HG03139 (cell line): Measurements from ENCODE around the gene WNT11.

ENCODE experiments used
- ATAC-seq: cut with Tn5 transposase; IDR thresholded peaks from one replicate; pipeline ENCODE4 v1.9.1; 2021; ENCODE audit not compliant: unreplicated experiment

The WNT11 gene

GRCh38 chr11:76206327-76207081 lies at the start of gene WNT11:
Gene WNT11, minus strand, starts transcription at chr11:76206502. Its CDS starts 95 bp downstream, at chr11:76206407.
- ATAC-seq, result no peak

- ATAC-seq, result no peak
Observed at GRCh38 chr11:76253416-76253815, 47.1 kb upstream of the WNT11 start.

GRCh38 chr11:76252631-76253070 lies 46.3 kb upstream of the WNT11 start:
- no peak for ATAC-seq

GRCh38 chr11:76251576-76251975 lies 45.3 kb upstream of the WNT11 start:
- ATAC-seq, result no peak

DNA sequence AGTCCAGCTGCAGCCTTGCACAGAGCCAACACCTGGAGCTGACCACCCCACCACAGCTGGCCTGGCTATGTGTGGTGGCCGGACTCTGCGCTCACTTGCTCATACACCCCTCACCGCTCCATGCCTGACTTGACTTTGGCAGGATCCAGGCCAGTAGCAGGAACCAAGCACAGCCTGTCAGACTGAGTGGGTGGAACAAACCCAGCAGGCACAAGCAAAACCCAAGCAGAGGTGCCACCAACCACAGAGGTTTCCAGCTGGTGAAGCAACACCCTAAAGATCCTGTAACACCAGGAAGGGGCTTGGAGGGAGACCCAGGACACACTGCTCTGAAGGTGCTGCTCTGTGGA lies 44.9 kb upstream of the WNT11 start:
- no peak for ATAC-seq

GRCh38 chr11:76250520-76251225 lies 44.4 kb upstream of the WNT11 start:
- no peak for ATAC-seq

GRCh38 chr11:76249195-76249741 lies 43.0 kb upstream of the WNT11 start:
- no peak for ATAC-seq

DNA sequence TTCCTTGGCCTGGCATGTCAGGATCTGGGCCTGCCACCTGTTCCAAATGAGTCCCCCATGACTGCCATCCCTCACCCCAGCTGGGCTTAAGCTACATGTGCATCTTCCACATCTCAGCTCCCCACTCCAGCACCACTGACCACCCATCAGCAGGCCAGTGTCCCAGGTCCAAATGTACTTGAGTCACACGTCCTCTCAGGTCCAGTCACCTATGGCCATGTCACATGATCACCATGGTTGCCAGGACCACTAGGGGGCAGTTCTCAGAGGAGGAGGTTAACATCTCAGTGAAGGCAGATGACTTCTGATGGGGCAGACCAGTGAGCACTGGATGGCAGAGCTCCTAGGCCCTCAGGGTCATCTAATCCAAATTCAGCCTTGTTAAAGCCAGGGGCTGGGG lies 41.9 kb upstream of the WNT11 start:
- ATAC-seq, result no peak

DNA sequence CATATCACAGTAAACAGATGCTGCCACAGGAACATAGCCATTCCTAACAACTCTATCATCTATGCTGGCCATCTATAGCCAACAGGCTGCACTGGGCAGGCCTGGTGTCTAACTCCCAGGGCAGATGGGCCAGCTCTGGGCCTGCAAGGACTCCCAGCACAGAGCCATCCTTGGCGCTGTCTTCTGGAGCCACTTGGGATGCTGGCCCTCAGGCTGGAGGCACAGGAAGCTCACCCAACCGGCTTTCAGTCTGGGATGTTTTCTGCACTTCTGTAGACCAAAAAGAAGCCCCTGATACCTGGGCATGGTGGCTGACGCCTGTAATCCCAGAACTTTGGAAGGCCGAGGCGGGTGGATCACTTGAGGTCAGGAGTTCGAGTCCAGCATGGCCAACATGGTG lies 40.8 kb upstream of the WNT11 start:
- ATAC-seq, result no peak

GRCh38 chr11:76246271-76246933 lies 40.1 kb upstream of the WNT11 start:
- ATAC-seq, result no peak

DNA sequence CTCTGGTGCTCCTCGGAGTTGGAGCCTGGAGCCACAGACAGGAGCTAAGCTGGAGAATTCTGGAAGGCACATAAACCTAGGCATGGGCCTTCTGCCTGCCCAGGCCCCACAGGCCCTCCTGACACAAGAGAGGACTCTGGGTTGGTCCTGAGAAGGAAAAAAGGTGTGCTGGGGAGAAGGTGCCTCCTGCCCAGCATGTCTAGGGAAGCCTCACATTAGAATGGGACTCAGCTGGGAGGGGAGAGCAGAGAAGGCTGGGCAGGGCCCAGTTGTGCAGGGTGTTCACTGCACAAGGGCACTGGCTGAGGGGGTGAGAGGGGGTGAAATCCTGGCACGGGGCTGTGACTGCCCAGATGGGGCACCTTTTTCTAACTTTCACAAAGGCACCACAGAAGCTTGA lies 39.4 kb upstream of the WNT11 start:
- ATAC-seq, result no peak

GRCh38 chr11:76244316-76244851 lies 38.1 kb upstream of the WNT11 start:
- no peak for ATAC-seq

DNA sequence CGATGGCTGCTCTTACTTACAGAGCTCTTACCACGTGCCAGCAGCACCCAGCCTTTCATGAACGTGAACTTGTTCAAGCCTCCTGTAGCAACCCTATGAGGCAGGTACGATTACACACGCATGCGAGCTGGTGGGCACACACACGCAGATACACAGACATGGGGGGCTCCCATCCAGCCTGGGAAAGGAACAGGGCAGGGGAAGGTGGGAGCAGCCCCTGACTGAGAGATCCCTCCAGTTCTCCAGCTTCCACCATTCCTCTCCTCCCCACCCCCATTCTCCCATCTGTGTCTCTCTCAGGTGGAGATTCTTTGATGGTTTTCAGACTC lies 37.6 kb upstream of the WNT11 start:
- ATAC-seq, result no peak

DNA sequence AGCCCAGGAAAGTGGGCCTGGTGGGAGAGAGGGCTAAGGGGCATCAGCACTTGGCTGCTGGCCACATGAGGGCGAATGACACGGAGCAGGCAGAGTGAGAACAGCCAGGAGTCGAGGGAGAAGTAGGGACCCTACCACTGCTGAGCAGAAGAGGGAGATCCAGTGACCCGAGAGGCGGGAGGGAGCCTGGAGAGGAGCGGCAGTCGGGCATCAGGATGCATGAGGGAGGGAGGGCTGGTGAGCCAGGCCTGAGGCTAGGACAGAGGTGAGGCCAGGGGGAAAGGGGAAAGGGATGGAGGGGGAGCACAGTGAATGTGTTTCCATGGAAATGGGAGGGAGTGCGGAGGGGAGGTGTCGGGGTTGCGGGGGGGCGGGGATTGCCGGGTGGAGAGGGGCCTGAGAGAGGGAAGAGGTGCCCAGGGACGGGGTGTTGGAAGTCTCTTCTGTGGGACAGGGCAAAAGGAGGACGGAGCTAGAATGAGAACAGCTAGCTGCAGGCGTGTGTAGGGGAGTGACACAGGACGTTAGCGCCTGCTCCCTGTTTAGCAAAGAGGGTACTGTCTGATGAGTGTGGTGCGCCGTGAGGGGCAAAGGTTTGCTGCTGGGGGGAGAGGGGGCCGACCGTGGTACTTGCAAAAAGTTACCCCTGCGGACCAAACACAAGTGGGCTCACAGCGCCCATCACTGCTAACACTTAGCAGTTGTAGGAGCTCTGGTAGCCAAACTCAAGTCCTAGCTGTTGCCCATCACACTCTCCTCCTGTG lies 37.1 kb upstream of the WNT11 start:
- ATAC-seq, result no peak

DNA sequence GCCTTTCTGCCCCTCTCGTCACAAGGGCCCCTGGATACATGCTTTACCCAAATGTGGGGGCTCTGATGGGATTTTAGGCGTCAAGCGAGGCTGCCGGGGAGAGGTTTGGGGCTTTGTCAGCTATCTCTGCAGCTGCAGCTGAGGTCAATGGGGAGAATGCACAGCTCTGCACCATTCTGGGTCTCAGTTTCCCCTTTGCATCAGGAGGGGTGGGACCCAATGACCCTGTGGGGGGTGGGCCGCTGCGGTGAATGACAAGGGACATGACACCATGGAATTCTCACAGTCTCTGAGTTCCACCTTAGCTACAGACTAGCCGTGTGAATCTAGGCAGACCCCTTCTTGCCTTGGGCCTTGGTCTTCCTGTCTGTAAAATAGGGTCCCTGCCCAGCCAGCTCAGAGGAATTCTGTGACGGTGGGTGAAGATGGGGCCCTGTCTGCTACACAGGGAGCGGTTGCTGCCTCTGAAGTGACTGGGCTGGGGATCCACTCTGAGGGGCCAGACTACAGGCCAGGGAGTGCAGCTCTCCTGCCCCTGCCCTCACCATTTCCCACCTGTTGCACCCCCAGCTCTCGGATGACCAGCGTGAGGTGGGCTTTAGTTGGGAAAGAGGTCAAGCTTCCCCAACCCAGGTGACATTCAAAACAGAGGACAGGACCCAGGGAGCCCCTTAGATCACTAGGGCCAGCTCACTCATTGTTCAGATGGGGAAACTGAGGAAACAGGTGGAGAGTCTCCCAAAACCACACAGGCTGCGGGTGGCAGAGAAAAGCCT lies 35.9 kb upstream of the WNT11 start:
- no peak for ATAC-seq

- no peak for ATAC-seq
Observed at GRCh38 chr11:76241243-76242000, 35.1 kb upstream of the WNT11 start.

GRCh38 chr11:76240666-76241065 lies 34.4 kb upstream of the WNT11 start:
- no peak for ATAC-seq

- no peak for ATAC-seq
Observed at GRCh38 chr11:76240161-76240540, 33.8 kb upstream of the WNT11 start.

DNA sequence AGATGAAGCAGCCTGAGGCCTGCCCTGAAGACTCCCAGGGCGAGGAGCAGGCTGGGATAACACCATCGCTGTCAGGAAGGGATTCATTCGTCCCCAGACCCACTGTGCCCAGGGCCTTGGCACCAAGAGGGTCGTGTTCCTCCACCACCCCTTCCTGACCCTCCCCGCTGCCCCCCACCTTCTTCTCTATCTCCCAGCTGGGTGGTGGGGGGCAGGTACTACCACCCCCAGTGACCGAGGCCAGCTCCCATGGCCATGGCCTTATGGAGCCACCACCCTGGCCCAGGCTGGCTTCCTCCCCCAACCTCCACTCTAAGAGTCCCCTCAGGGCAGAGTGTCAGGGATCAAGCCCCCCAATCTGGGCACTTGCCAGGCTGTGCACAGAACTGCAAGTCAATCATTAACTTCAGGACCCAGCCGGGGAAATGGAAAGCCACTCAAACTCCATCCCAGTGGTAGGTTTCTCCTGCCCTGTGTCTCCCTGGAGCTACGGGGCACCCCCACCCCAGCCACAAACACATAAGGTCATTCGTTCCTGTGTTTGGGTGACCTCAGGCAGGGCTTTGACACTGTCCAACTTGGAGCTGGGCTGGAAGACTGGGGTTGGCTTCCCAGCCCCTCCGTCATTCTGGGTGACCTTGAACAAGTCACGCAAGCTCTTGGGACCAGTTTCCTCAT lies 33.3 kb upstream of the WNT11 start:
- no peak for ATAC-seq
